ENCODE measurements around the gene PPFIBP1. TPM values are rescaled to one million over a fixed set of nuclear protein-coding genes. Genes with fewer than 3 reads are reported as not detected.

Gene PPFIBP1
- polyA plus RNA-seq, 1 of the 3 experiments (the other 2 are of a cell fraction) = 55.0 TPM

- no peak overlapping the region for H3K4me3 ChIP-seq (ENCODE audit: low read depth in 2 of 2, low read length in 1 of 2)
- POLR2A ChIA-PET = no interaction called here
- H3K27ac ChIP-seq (ENCODE audit: low read depth in 2 of 2, low read length in 1 of 2) = no peak overlapping the region
- H3K36me3 ChIP-seq (replicated peaks in 1 of 2; ENCODE audit: control insufficient read depth in 1 of 2, insufficient read depth in 2 of 2, low read length in 1 of 2) = no peaks in the 10 kb centered on the region
- no peak overlapping the region for H3K9ac ChIP-seq
- H3K9me2 ChIP-seq = no peaks in the 10 kb centered on the region
- H3K79me2 ChIP-seq (ENCODE audit: insufficient read depth) = no peaks in the 10 kb centered on the region
- H3F3A ChIP-seq (replicated peaks; ENCODE audit: insufficient read depth) = no peaks in the 10 kb centered on the region
- no peaks in the 10 kb centered on the region for H3K4me1 ChIP-seq (ENCODE audit: control insufficient read depth in 1 of 2, insufficient read depth in 2 of 2, low read depth in 1 of 2, low read length in 1 of 2)
- H4K20me1 ChIP-seq (ENCODE audit: insufficient read depth) = no peaks in the 10 kb centered on the region
- no peaks in the 10 kb centered on the region for H3K27me3 ChIP-seq (ENCODE audit: insufficient read depth)
- no peak overlapping the region for H2AFZ ChIP-seq (ENCODE audit: low read depth)
- no peak for DNase-seq
- no peaks in the 10 kb centered on the region; the same call in 1 of the 2 replicates for H3K9me3 ChIP-seq
- no peak overlapping the region for H3K4me2 ChIP-seq
- no peak for TF ChIP-seq FOSL2 (IDR thresholded peaks at IDR 0.05; ENCODE audit: borderline replicate concordance, low read depth)
- no peak for TF ChIP-seq EP300 (IDR thresholded peaks at IDR 0.05; ENCODE audit: borderline replicate concordance in 1 of 2, low read depth in 1 of 2, low read length in 1 of 2)
- no peak for TF ChIP-seq JUND (IDR thresholded peaks at IDR 0.05)
- TF ChIP-seq RAD21 (IDR thresholded peaks at IDR 0.05; ENCODE audit: low read length) = no peak
- TF ChIP-seq, protein P1, sequence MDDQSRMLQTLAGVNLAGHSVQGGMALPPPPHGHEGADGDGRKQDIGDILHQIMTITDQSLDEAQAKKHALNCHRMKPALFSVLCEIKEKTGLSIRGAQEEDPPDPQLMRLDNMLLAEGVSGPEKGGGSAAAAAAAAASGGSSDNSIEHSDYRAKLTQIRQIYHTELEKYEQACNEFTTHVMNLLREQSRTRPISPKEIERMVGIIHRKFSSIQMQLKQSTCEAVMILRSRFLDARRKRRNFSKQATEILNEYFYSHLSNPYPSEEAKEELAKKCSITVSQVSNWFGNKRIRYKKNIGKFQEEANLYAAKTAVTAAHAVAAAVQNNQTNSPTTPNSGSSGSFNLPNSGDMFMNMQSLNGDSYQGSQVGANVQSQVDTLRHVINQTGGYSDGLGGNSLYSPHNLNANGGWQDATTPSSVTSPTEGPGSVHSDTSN (IDR thresholded peaks at IDR 0.05) = no peak
- TF ChIP-seq FOXM1 (IDR thresholded peaks at IDR 0.05; ENCODE audit: low read depth) = no peak
- no peak for TF ChIP-seq TAF1 (IDR thresholded peaks at IDR 0.05; ENCODE audit: borderline replicate concordance, low read depth, low read length)
- TF ChIP-seq GABPA (IDR thresholded peaks at IDR 0.05; ENCODE audit: low read depth) = no peak
- TF ChIP-seq, protein P2, sequence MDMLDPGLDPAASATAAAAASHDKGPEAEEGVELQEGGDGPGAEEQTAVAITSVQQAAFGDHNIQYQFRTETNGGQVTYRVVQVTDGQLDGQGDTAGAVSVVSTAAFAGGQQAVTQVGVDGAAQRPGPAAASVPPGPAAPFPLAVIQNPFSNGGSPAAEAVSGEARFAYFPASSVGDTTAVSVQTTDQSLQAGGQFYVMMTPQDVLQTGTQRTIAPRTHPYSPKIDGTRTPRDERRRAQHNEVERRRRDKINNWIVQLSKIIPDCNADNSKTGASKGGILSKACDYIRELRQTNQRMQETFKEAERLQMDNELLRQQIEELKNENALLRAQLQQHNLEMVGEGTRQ (IDR thresholded peaks at IDR 0.05; ENCODE audit: borderline replicate concordance, low read depth, low read length) = no peak
- TF ChIP-seq ZBTB33 (IDR thresholded peaks at IDR 0.05; ENCODE audit: borderline replicate concordance, low read depth) = no peak
- TF ChIP-seq USF1 (IDR thresholded peaks at IDR 0.05; ENCODE audit: borderline replicate concordance, low read depth) = no peak
- TF ChIP-seq, protein P3, sequence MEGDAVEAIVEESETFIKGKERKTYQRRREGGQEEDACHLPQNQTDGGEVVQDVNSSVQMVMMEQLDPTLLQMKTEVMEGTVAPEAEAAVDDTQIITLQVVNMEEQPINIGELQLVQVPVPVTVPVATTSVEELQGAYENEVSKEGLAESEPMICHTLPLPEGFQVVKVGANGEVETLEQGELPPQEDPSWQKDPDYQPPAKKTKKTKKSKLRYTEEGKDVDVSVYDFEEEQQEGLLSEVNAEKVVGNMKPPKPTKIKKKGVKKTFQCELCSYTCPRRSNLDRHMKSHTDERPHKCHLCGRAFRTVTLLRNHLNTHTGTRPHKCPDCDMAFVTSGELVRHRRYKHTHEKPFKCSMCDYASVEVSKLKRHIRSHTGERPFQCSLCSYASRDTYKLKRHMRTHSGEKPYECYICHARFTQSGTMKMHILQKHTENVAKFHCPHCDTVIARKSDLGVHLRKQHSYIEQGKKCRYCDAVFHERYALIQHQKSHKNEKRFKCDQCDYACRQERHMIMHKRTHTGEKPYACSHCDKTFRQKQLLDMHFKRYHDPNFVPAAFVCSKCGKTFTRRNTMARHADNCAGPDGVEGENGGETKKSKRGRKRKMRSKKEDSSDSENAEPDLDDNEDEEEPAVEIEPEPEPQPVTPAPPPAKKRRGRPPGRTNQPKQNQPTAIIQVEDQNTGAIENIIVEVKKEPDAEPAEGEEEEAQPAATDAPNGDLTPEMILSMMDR (IDR thresholded peaks at IDR 0.05) = no peak
- TF ChIP-seq REST (IDR thresholded peaks at IDR 0.05; ENCODE audit: low read depth, low read length) = no peak
- no peak for TF ChIP-seq GATA2 (CRISPR knock-in tag; IDR thresholded peaks at IDR 0.05)
- TF ChIP-seq YY1 (IDR thresholded peaks at IDR 0.05; ENCODE audit: low read depth) = no peak
- TF ChIP-seq RFX5 (IDR thresholded peaks at IDR 0.05; ENCODE audit: low read length) = no peak
- TF ChIP-seq TEAD4 (IDR thresholded peaks at IDR 0.05; ENCODE audit: borderline replicate concordance, insufficient read depth) = no peak
- CTCF ChIA-PET = no interaction called here
- WGBS (ENCODE audit: low lambda C conversion rate) = 78% methylated on average over 5 of the region's 5 CpGs
Observed at GRCh38 chr12:27498761-27499160, 25.2 kb upstream of the PPFIBP1 start.

All from SK-N-SH (cell line).